HL-60 (cell line): ENCODE results near the gene NFIB.

Experiments
- DNase-seq, 2 experiments: peaks; one replicate each; pipeline ENCODE4 v3.0.0-alpha.2; 2010 to 2020; ENCODE audit warnings: low read depth in 1 of 2, low spot score in 1 of 2
- H3K27ac ChIP-seq: fragments of 250-450 bp; sonication (Bioruptor Pico); replicated peaks from 2 replicates; pipeline ENCODE4 v1.5.1; 2020; ENCODE audit warnings: mild to moderate bottlenecking, moderate library complexity
- H3K27me3 ChIP-seq: fragments of 250-450 bp; sonication (Bioruptor Pico); 2 replicates; pipeline ENCODE4 v1.5.1; 2021; ENCODE audit warnings: mild to moderate bottlenecking, moderate library complexity; ENCODE audit not compliant: insufficient read depth, poor library complexity, severe bottlenecking
- H3K4me3 ChIP-seq: replicated peaks from 2 replicates; pipeline ENCODE4 v1.5.1; 2011; ENCODE audit warnings: mild to moderate bottlenecking, control low read depth, low read length; ENCODE audit not compliant: insufficient read depth
- CTCF ChIP-seq: IDR thresholded peaks from one replicate; pipeline ENCODE4 v1.5.1; 2011; ENCODE audit warnings: low read length, control low read depth, inconsistent platforms; ENCODE audit not compliant: insufficient read depth
- GABPA ChIP-seq: IDR thresholded peaks from 2 replicates; pipeline ENCODE4 v1.6.1; 2012; ENCODE audit warnings: low read depth
- POLR2AphosphoS5 ChIP-seq: IDR thresholded peaks from 2 replicates; pipeline ENCODE4 v1.6.1; 2012; ENCODE audit warnings: low read depth
- REST ChIP-seq: IDR thresholded peaks from 2 replicates; pipeline ENCODE4 v1.6.1; 2012; ENCODE audit warnings: low read depth; ENCODE audit not compliant: insufficient replicate concordance
- SPI1 ChIP-seq: IDR thresholded peaks from 2 replicates; pipeline ENCODE4 v1.6.1; 2012; ENCODE audit warnings: low read depth, mild to moderate bottlenecking, borderline replicate concordance

NFIB gene

GRCh38 chr9:14192556-14192955 lies 121.4 kb downstream of the NFIB start:
- no peaks in the 10 kb centered on the region for H3K27me3 ChIP-seq
- H3K27ac ChIP-seq = no peak overlapping the region
- TF ChIP-seq GABPA (no peak), SPI1 (no peak), CTCF (no peak), REST (no peak), POLR2AphosphoS5 (no peak)
- H3K4me3 ChIP-seq = no peak overlapping the region
- DNase-seq = no peak

GRCh38 chr9:14191512-14191911 lies 122.4 kb downstream of the NFIB start:
- no peak for DNase-seq

GRCh38 chr9:14190240-14190639 lies 123.7 kb downstream of the NFIB start:
- no peaks in the 10 kb centered on the region for H3K27me3 ChIP-seq
- H3K4me3 ChIP-seq = no peak overlapping the region
- TF ChIP-seq CTCF (no peak), REST (no peak), GABPA (no peak), SPI1 (no peak), POLR2AphosphoS5 (no peak)
- H3K27ac ChIP-seq = no peak overlapping the region
- DNase-seq = no peak

More at GRCh38 chr9:14191512-14191911, 122.4 kb downstream of the NFIB start:
- no peak for TF ChIP-seq SPI1
- no peak for TF ChIP-seq POLR2AphosphoS5
- TF ChIP-seq REST = no peak
- no peak overlapping the region for H3K27ac ChIP-seq
- H3K27me3 ChIP-seq = no peaks in the 10 kb centered on the region
- H3K4me3 ChIP-seq = no peak overlapping the region

GRCh38 chr9:14189578-14189977 lies 124.4 kb downstream of the NFIB start:
- Histone ChIP-seq H3K4me3 (no peak overlapping the region), H3K27me3 (no peaks in the 10 kb centered on the region), H3K27ac (no peak overlapping the region)
- no peak for DNase-seq
- TF ChIP-seq SPI1 (no peak), REST (no peak), CTCF (no peak)
